DLD1 (cell line): ENCODE measurements around the gene CFAP410.

Experiments
- in situ Hi-C: cut with HindIII; loops from 2 replicates; pipeline ENCODE4 v1.10.0; 2017; ENCODE audit warnings: low sequenced_read_pairs

CFAP410 gene

GRCh38 chr21:44301961-44302406, 37.2 kb downstream of the CFAP410 start:
- in situ Hi-C loops = no loop called here

GRCh38 chr21:44301141-44301540, 38.0 kb downstream of the CFAP410 start:
- in situ Hi-C loops = no loop called here

- in situ Hi-C loops = no loop called here
Measured at GRCh38 chr21:44300262-44300959, 38.8 kb downstream of the CFAP410 start.

GRCh38 chr21:44299458-44300261, 39.5 kb downstream of the CFAP410 start, which contains the start of gene PFKL:
Gene PFKL, plus strand, starts transcription at chr21:44300053. Its CDS starts 53 bp downstream, at chr21:44300106.
- in situ Hi-C loops = no loop called here

- in situ Hi-C loops = no loop called here
Measured at GRCh38 chr21:44299085-44299457, 40.1 kb downstream of the CFAP410 start.

GRCh38 chr21:44298301-44298700, 40.9 kb downstream of the CFAP410 start:
- in situ Hi-C loops = no loop called here

- in situ Hi-C loops = no loop called here
Measured at GRCh38 chr21:44297525-44298290, 41.5 kb downstream of the CFAP410 start.

- in situ Hi-C loops = no loop called here
Measured at GRCh38 chr21:44296916-44297315, 42.3 kb downstream of the CFAP410 start.

- in situ Hi-C loops = no loop called here
Measured at GRCh38 chr21:44296103-44296519, 43.1 kb downstream of the CFAP410 start.

- in situ Hi-C loops = no loop called here
Measured at GRCh38 chr21:44295646-44296045, 43.5 kb downstream of the CFAP410 start.

- in situ Hi-C loops = no loop called here
Measured at GRCh38 chr21:44295163-44295573, 44.0 kb downstream of the CFAP410 start.

- in situ Hi-C loops = no loop called here
Measured at GRCh38 chr21:44294391-44295162, 44.6 kb downstream of the CFAP410 start.

- in situ Hi-C loops = no loop called here
Measured at GRCh38 chr21:44293551-44294231, 45.5 kb downstream of the CFAP410 start.

- in situ Hi-C loops = no loop called here
Measured at GRCh38 chr21:44292812-44293195, 46.4 kb downstream of the CFAP410 start.

- in situ Hi-C loops = no loop called here
Measured at GRCh38 chr21:44291936-44292811, 47.0 kb downstream of the CFAP410 start.

- in situ Hi-C loops = no loop called here
Measured at GRCh38 chr21:44291078-44291935, 47.9 kb downstream of the CFAP410 start.

GRCh38 chr21:44290327-44291077, 48.7 kb downstream of the CFAP410 start:
- in situ Hi-C loops = no loop called here
